ENCODE measurements around the gene RMRP.
"Not testable (repeated sequence)": the region's sequence is repeated elsewhere in the genome, so short reads cannot be mapped to it uniquely, and the experiment has no call there.

The RMRP gene

GRCh38 chr9:35636135-35636876 is 21.5 kb downstream of the RMRP start:
- H3K9me3 Mint-ChIP-seq = peaks cover 10% of the 10 kb centered on the region
- DNase-seq (ENCODE audit: low spot score) = no peak
- H3K27ac Mint-ChIP-seq = no peak overlapping the region
- H3K4me1 Mint-ChIP-seq (ENCODE audit: low read depth) = peaks cover 36% of the 10 kb centered on the region
- no peaks in the 10 kb centered on the region for H3K27me3 Mint-ChIP-seq (ENCODE audit: low read depth)
- peaks cover 21% of the 10 kb centered on the region for H3K36me3 Mint-ChIP-seq (ENCODE audit: low read depth)
- no peak overlapping the region for H3K4me3 Mint-ChIP-seq

GRCh38 chr9:35635730-35636129 is 22.1 kb downstream of the RMRP start:
- Mint-ChIP-seq H3K36me3 (ENCODE audit: low read depth) (peaks cover 15% of the 10 kb centered on the region), H3K9me3 (peaks cover 5% of the 10 kb centered on the region), H3K4me3 (no peak overlapping the region), H3K27me3 (ENCODE audit: low read depth) (no peaks in the 10 kb centered on the region), H3K4me1 (ENCODE audit: low read depth) (peaks cover 36% of the 10 kb centered on the region), H3K27ac (no peak overlapping the region)
- DNase-seq (ENCODE audit: low spot score) = no peak

DNA sequence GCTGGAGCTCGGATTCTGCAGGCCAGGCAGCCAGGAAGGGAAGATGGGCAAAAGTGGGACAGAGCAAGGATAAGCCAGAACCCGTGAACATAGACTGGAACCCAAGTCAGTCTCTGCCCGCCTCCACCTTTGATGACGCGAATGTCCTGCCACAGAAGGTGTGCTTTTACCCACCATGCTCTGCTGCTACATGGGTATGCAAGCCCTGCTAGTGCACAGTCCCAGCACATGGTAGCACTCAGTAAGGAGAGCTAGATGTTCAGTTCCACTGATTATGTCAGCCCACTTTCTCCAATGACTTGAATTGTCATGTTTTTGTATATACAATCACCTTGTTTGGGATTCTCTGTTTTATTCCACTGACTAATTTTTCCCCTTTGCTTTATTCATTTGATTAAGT is 28.2 kb downstream of the RMRP start:
- Mint-ChIP-seq H3K27ac (no peak overlapping the region), H3K4me3 (no peak overlapping the region), H3K4me1 (ENCODE audit: low read depth) (peaks cover 5% of the 10 kb centered on the region), H3K27me3 (ENCODE audit: low read depth) (no peaks in the 10 kb centered on the region), H3K9me3 (no peaks in the 10 kb centered on the region), H3K36me3 (ENCODE audit: low read depth) (no peaks in the 10 kb centered on the region)
- DNase-seq (ENCODE audit: low spot score) = no peak

DNA sequence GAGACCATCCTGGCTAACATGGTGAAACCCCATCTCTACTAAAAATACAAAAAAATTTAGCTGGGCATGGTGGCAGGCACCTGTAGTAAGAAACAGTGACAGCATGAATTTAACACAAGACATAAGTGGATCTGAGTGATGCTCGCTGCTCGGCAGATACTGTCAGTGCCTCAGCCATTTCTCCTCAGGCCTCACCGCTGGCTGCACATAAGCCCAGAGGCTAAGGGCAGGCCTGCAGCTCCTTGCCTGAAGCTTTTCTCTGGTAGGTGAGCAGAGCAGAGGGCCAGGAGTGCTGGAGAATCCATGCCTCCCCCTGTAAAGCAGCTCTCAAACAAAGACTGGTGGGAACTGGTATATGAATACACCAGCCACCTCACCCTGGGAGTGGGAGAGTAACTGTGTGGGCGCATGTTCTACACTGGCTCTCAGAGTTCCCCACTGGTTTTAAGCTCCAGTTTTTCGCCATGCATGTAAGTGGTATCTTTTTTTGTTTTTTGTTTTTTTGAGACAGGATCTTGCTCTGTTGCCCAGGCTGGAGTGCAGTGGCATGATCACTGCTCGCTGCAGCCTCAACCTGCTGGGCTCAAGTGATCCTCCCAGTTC is 29.3 kb downstream of the RMRP start:
- Mint-ChIP-seq H3K36me3 (ENCODE audit: low read depth) (no peaks in the 10 kb centered on the region), H3K27me3 (ENCODE audit: low read depth) (no peaks in the 10 kb centered on the region), H3K4me1 (ENCODE audit: low read depth) (peaks cover 5% of the 10 kb centered on the region), H3K9me3 (no peaks in the 10 kb centered on the region), H3K27ac (no peak overlapping the region), H3K4me3 (no peak overlapping the region)
- DNase-seq (ENCODE audit: low spot score) = no peak

DNA sequence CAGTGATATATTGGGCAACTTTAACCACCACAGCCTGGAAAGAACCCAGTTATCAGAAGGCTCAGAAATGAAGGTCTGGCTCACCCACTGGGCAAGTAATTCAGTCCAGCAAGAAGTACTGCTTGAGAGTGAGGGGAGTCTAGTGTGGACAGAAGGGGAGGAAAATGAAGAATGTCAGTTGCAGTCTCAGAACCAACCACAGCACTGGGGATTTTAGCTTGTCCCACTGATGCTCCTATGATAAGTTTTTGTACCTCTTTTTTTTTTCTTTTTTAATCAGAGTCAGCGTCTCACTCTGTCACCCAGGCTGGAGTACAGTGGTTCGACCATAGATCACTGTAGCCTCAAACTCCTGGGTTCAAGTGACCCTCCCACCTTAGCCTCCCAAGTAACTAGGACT is 30.2 kb downstream of the RMRP start:
- Mint-ChIP-seq H3K4me3 (no peak overlapping the region), H3K36me3 (ENCODE audit: low read depth) (no peaks in the 10 kb centered on the region), H3K27me3 (ENCODE audit: low read depth) (no peaks in the 10 kb centered on the region), H3K9me3 (no peaks in the 10 kb centered on the region), H3K4me1 (ENCODE audit: low read depth) (peaks cover 5% of the 10 kb centered on the region), H3K27ac (no peak overlapping the region)
- no peak for DNase-seq (ENCODE audit: low spot score)

GRCh38 chr9:35619800-35620158 is 38.0 kb downstream of the RMRP start:
- Mint-ChIP-seq H3K4me1 (ENCODE audit: low read depth) (peaks cover 38% of the 10 kb centered on the region), H3K27ac (peak overlapping the region; percentile 85), H3K27me3 (ENCODE audit: low read depth) (no peaks in the 10 kb centered on the region), H3K36me3 (ENCODE audit: low read depth) (no peaks in the 10 kb centered on the region), H3K9me3 (no peaks in the 10 kb centered on the region), H3K4me3 (peak overlapping the region; percentile 59)
- DNase-seq (ENCODE audit: low spot score) = no peak

DNA sequence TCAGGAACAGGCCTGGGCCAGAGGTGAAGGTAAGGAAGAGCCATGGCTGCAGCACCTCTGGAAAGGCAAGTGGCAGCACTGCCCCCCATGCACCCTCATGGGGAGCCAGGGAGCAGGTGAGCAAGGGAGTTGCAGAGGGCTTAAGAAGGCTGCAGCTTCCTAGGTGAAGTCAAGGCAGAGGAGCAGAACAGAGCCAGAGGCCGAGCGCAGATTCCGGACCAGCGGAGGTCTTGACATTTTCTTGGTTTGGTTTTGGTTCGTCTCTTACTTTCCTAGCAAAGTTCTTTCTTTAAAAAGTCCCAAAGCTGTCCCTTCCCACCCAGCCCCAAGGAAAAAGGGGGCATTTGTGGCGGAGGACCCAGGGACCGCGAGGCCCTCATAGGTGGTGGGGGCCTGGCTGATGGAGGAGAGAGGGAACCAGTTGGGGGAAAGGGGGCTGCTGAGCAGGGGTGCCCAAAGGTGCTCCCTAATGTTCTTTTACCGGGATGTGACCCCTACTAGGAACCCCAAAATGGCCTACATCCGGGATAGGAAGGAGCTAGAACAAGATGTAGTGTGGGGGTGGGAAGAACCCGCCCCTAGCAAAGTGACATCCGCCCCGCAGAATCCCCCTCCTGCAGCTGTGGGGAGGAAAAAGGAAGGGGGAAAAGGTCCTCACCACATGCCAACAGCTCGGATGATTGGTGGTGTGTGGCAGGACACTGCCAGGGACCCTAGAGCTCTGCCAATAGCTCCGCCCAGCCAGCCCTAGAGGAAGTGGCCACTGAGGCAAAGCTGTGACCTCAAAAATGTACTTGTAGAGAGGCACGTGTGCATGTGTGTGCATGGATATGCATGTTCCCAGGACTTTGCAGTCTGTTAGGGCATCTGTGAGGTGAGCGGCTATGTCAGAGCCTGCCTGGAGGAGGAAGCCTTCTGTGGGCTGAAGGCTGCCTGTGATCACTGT is 38.7 kb downstream of the RMRP start:
- H3K4me1 Mint-ChIP-seq (ENCODE audit: low read depth) = peaks cover 38% of the 10 kb centered on the region
- DNase-seq (ENCODE audit: low spot score) = peak; percentile 72

DNA sequence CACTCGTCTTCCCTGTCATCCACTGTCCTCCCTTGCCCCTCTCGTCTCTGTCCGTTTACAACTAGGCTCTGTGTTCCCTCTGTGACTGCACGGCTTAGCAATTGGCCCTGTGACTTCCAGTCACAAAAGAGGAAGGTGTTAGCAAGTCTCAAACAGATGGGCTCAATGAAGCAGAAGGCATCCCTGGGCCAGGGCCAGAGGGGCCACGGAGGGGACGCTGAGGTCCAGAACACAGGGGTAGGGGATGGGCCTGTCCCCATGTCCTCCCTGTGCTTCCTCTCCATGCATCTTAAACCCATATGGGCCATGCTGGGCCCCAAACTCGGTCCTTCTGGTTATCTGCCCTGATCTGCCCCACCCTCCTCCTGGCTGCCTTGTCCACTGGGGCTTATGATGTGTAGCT is 39.5 kb downstream of the RMRP start, which contains the start of gene CD72:
TSS of gene CD72 (minus strand) at position 89 of the 403 bp plus-strand sequence. CDS start 110 bp downstream, outside the sequence.
- Mint-ChIP-seq H3K27ac (peak within 1 kb of the TSS; percentile 86), H3K4me3 (peak within 1 kb of the TSS; percentile 81), H3K36me3 (ENCODE audit: low read depth) (no peaks in the 10 kb centered on the region), H3K9me3 (no peaks in the 10 kb centered on the region), H3K27me3 (ENCODE audit: low read depth) (no peaks in the 10 kb centered on the region), H3K4me1 (ENCODE audit: low read depth) (peaks cover 38% of the 10 kb centered on the region)
- no peak for DNase-seq (ENCODE audit: low spot score)

More for the DNA sequence above, 38.7 kb downstream of the RMRP start:
- Mint-ChIP-seq H3K27me3 (ENCODE audit: low read depth) (no peaks in the 10 kb centered on the region), H3K36me3 (ENCODE audit: low read depth) (no peaks in the 10 kb centered on the region), H3K4me3 (peak overlapping the region; percentile 81), H3K27ac (peak overlapping the region; percentile 85), H3K9me3 (no peaks in the 10 kb centered on the region)

- Mint-ChIP-seq H3K4me3 (peak overlapping the region; percentile 81), H3K9me3 (no peaks in the 10 kb centered on the region), H3K4me1 (ENCODE audit: low read depth) (peaks cover 38% of the 10 kb centered on the region), H3K36me3 (ENCODE audit: low read depth) (no peaks in the 10 kb centered on the region), H3K27me3 (ENCODE audit: low read depth) (no peaks in the 10 kb centered on the region), H3K27ac (peak overlapping the region; percentile 86)
- DNase-seq (ENCODE audit: low spot score) = no peak
These were observed 40.3 kb downstream of the RMRP start for GRCh38 chr9:35617548-35617947.

- Mint-ChIP-seq H3K27me3 (ENCODE audit: low read depth) (no peaks in the 10 kb centered on the region), H3K4me1 (ENCODE audit: low read depth) (peaks cover 37% of the 10 kb centered on the region), H3K27ac (peak overlapping the region; percentile 86), H3K4me3 (peak overlapping the region; percentile 81), H3K36me3 (ENCODE audit: low read depth) (no peaks in the 10 kb centered on the region), H3K9me3 (no peaks in the 10 kb centered on the region)
- DNase-seq (ENCODE audit: low spot score) = peak; percentile 73
These were observed 40.9 kb downstream of the RMRP start for GRCh38 chr9:35616681-35617459.

DNA sequence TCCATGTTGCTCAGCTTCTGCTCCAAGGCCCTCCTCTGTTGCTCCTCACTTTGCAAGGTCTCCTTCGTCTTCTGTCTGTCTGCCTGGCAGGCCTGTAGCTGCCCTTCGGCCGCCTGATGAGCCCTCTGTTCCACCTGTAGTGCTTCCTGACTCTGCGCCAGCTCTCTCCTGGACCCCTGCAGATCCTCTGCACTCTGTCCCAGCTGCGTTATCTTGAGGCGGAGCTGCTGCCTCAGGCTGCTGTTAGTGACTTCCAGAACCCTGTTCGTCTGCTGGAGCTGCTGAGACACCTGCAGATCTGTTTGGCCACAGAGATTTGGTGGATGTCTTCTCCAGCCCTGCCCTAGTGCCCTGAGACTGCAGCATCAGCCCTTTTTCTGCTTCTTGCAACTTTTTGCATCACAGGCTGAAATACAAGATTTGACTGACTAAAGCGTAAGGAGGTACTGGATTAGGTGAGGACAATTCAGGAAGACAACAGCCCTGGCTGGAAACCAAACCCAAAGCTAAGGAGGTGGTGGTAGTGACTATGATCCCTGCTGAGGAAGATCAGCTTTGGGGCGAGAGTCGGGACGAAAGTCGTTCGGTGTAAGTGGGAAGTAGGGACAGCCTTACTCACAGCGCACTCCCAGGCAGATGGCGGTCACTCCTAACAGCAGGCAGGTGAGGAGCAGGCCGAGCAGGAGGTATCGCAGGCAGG is 41.7 kb downstream of the RMRP start:
- no peak for DNase-seq (ENCODE audit: low spot score)
- Mint-ChIP-seq H3K36me3 (ENCODE audit: low read depth) (peaks cover 5% of the 10 kb centered on the region), H3K27ac (peak overlapping the region; percentile 86), H3K9me3 (no peaks in the 10 kb centered on the region), H3K4me3 (peak overlapping the region; percentile 81), H3K4me1 (ENCODE audit: low read depth) (peaks cover 38% of the 10 kb centered on the region), H3K27me3 (ENCODE audit: low read depth) (no peaks in the 10 kb centered on the region)

DNA sequence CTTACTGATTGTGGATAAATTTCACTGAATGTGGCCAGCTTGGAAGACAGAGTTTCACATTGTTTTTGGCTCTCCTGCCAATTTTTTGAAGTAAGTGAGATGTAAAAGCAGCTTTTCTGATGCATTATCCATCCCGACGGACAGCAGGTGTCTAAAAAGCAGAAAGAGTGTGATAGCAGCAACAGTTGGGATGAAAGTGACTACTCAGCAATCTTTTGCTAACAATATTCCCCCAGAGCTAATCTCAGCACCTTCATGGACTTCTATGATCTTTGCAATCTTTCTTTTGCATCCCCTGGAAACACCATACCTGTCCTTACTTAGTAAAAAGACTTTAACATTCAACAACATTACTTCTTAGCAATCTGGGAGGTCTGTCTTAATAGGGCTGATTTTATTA is 45.0 kb downstream of the RMRP start:
- Mint-ChIP-seq H3K36me3 (ENCODE audit: low read depth) (peaks cover 13% of the 10 kb centered on the region), H3K27me3 (ENCODE audit: low read depth) (no peaks in the 10 kb centered on the region), H3K4me1 (ENCODE audit: low read depth) (peaks cover 18% of the 10 kb centered on the region), H3K4me3 (no peak overlapping the region), H3K27ac (no peak overlapping the region), H3K9me3 (no peaks in the 10 kb centered on the region)
- no peak for DNase-seq (ENCODE audit: low spot score)

DNA sequence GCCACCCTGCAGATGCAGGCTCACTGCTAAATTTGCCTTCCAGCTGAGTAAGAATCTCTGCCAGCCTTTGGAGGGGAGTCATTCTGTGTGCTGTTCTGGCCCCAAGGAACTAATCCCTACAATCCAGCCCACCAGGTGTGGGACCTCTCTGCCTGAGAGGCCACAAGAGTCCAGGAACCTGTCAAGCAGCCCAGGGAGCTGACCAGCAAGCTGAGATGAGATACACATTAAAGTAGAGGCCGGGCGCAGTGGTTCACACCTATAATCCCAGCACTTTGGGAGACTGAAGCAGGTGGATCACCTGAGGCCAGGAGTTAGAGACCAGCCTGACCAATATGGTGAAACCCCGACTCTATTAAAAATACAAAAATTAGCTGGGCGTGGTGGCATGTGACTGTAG is 45.8 kb downstream of the RMRP start:
- peaks cover 18% of the 10 kb centered on the region for H3K36me3 Mint-ChIP-seq (ENCODE audit: low read depth)
- not testable (repeated sequence) for DNase-seq (ENCODE audit: low spot score); H3K9me3 Mint-ChIP-seq; H3K27ac Mint-ChIP-seq; H3K27me3 Mint-ChIP-seq (ENCODE audit: low read depth); H3K4me3 Mint-ChIP-seq
- H3K4me1 Mint-ChIP-seq (ENCODE audit: low read depth) = peaks cover 13% of the 10 kb centered on the region

Data from T-helper 2 cell treated with Interferon-gamma antibody and Interleukin-4, amounts not matched to agents 5 μg/mL and 100 μg/mL, for 36 hours (primary cell).